ENCODE results near the gene ASIC2. TPM values are rescaled to one million over a fixed set of nuclear protein-coding genes. Genes with fewer than 3 reads are reported as not detected.

Gene ASIC2
- total RNA-seq, 1 experiment from 2014 or later: 4.1 TPM

GRCh38 chr17:33290253-33290652, 2.8 kb downstream of the ASIC2 start:
- DNase-seq (ENCODE audit: low read depth, low spot score): no peak
- Histone ChIP-seq H3K27ac (ENCODE audit: low read length) (peak overlapping the region; percentile 72), H3K4me3 (ENCODE audit: low read depth in 2 of 2, low read length in 2 of 2) (peak overlapping the region; percentile 58), H3K9me3 (ENCODE audit: control insufficient read depth, insufficient read depth, low read depth, low read length) (no peaks in the 10 kb centered on the region), H3K27me3 (ENCODE audit: control insufficient read depth, insufficient read depth, low read length) (no peaks in the 10 kb centered on the region), H3K36me3 (ENCODE audit: control insufficient read depth, insufficient read depth, low read length) (no peaks in the 10 kb centered on the region), H3K4me1 (ENCODE audit: control insufficient read depth, insufficient read depth, low read length) (peaks cover 52% of the 10 kb centered on the region)
- BruUV-seq (replicated peaks): no TSS peak
- ChIA-PET CTCF (interaction anchor here (0.6 kb wide), 1 partner anchor 463 kb away, joined by 10 read pairs; no protein-coding TSS in a partner anchor), POLR2A (interaction anchor here (0.6 kb wide), 1 partner anchor 26 kb away, joined by 4 read pairs; no protein-coding TSS in a partner anchor)
- TF ChIP-seq TCF7L2 (IDR thresholded peaks at IDR 0.05; ENCODE audit: low read depth, low read length) (no peak), POLR2AphosphoS5 (IDR thresholded peaks at IDR 0.05; ENCODE audit: low read depth, low read length) (no peak), SIN3A (IDR thresholded peaks at IDR 0.05; ENCODE audit: borderline replicate concordance, insufficient read depth, low read depth, low read length) (no peak), CTCF (IDR thresholded peaks at IDR 0.05) (no peak)
- TF ChIP-seq, protein P1, sequence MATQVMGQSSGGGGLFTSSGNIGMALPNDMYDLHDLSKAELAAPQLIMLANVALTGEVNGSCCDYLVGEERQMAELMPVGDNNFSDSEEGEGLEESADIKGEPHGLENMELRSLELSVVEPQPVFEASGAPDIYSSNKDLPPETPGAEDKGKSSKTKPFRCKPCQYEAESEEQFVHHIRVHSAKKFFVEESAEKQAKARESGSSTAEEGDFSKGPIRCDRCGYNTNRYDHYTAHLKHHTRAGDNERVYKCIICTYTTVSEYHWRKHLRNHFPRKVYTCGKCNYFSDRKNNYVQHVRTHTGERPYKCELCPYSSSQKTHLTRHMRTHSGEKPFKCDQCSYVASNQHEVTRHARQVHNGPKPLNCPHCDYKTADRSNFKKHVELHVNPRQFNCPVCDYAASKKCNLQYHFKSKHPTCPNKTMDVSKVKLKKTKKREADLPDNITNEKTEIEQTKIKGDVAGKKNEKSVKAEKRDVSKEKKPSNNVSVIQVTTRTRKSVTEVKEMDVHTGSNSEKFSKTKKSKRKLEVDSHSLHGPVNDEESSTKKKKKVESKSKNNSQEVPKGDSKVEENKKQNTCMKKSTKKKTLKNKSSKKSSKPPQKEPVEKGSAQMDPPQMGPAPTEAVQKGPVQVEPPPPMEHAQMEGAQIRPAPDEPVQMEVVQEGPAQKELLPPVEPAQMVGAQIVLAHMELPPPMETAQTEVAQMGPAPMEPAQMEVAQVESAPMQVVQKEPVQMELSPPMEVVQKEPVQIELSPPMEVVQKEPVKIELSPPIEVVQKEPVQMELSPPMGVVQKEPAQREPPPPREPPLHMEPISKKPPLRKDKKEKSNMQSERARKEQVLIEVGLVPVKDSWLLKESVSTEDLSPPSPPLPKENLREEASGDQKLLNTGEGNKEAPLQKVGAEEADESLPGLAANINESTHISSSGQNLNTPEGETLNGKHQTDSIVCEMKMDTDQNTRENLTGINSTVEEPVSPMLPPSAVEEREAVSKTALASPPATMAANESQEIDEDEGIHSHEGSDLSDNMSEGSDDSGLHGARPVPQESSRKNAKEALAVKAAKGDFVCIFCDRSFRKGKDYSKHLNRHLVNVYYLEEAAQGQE (IDR thresholded peaks at IDR 0.05; ENCODE audit: insufficient read depth in 1 of 2, low read depth in 2 of 2, low read length in 1 of 2): no peak
- in situ Hi-C loops (cut with HindIII; ENCODE audit: low pct_unique_long_range_greater_than_20kb, low sequenced_read_pairs) (no loop called here), intact Hi-C loops (cut with micrococcal nuclease; ENCODE audit: unreplicated experiment) (loop anchor here (10.0 kb wide), 1 partner anchor 235 kb away; no protein-coding TSS in a partner anchor)
- ATAC-seq: no peak

DNA sequence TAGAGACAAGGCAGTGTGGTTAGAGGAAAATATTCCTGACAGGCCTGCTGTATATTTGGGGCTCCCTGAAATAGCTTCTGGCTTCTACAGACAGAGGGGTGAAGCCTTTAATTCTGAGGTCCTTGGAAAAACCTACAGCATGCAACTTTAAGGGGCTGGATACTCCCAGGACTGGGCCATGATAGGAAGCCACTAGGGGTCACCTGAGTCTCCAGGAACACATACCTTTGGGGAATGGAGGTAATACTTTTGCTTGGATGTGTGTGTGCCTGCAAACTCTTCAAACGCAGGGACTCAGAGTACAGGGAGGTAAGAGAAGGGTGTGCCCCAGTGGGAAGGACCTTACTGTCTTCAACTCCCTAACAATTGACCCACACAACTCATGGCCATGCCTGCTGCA, 4.1 kb downstream of the ASIC2 start:
- intact Hi-C loops (cut with micrococcal nuclease; ENCODE audit: unreplicated experiment): no loop called here
- ChIA-PET POLR2A (no interaction called here), CTCF (no interaction called here)
- Histone ChIP-seq H3K27me3 (ENCODE audit: control insufficient read depth, insufficient read depth, low read length) (no peaks in the 10 kb centered on the region), H3K27ac (ENCODE audit: low read length) (peak overlapping the region; percentile 72), H3K4me1 (ENCODE audit: control insufficient read depth, insufficient read depth, low read length) (peaks cover 65% of the 10 kb centered on the region), H3K4me3 (ENCODE audit: low read depth in 2 of 2, low read length in 2 of 2) (no peak overlapping the region), H3K9me3 (ENCODE audit: control insufficient read depth, insufficient read depth, low read depth, low read length) (no peaks in the 10 kb centered on the region), H3K36me3 (ENCODE audit: control insufficient read depth, insufficient read depth, low read length) (no peaks in the 10 kb centered on the region)
- in situ Hi-C loops (cut with HindIII; ENCODE audit: low pct_unique_long_range_greater_than_20kb, low sequenced_read_pairs): no loop called here
- DNase-seq (ENCODE audit: low read depth, low spot score) (no peak), ATAC-seq (no peak)
- BruUV-seq (replicated peaks): no TSS peak
- no peak for TF ChIP-seq TCF7L2 (IDR thresholded peaks at IDR 0.05; ENCODE audit: low read depth, low read length)
- TF ChIP-seq, protein P1 (IDR thresholded peaks at IDR 0.05; ENCODE audit: insufficient read depth in 1 of 2, low read depth in 2 of 2, low read length in 1 of 2): no peak
- TF ChIP-seq SIN3A (IDR thresholded peaks at IDR 0.05; ENCODE audit: borderline replicate concordance, insufficient read depth, low read depth, low read length): no peak
- no peak for TF ChIP-seq POLR2AphosphoS5 (IDR thresholded peaks at IDR 0.05; ENCODE audit: low read depth, low read length)
- TF ChIP-seq CTCF (IDR thresholded peaks at IDR 0.05): peak; percentile 51; the same call in 1 of the 2 replicates

Data from Panc1 (cell line).